Neural crest cell (in vitro differentiated cells): ENCODE measurements around the gene SPRR2E. TPM values are rescaled to one million over a fixed set of nuclear protein-coding genes. Genes with fewer than 3 reads are reported as not detected.
"Not testable (repeated sequence)": the region's sequence is repeated elsewhere in the genome, so short reads cannot be mapped to it uniquely, and the experiment has no call there.

ENCODE experiments used
- DNase-seq: peaks from one replicate; pipeline ENCODE4 v3.0.0; 2021; ENCODE audit warnings: low read depth, mixed read lengths, low spot score
- H3K27ac Mint-ChIP-seq: one replicate; pipeline ENCODE4 v1.8.0; 2021; ENCODE audit warnings: mild to moderate bottlenecking, mixed read lengths; ENCODE audit not compliant: unreplicated experiment
- H3K27me3 Mint-ChIP-seq: 2 replicates; pipeline ENCODE4 v1.8.0; 2021; ENCODE audit warnings: low read depth, mild to moderate bottlenecking, mixed read lengths
- H3K36me3 Mint-ChIP-seq: 2 replicates; pipeline ENCODE4 v1.8.0; 2021; ENCODE audit warnings: low read depth, mild to moderate bottlenecking, mixed read lengths
- H3K4me1 Mint-ChIP-seq: 2 replicates; pipeline ENCODE4 v1.8.0; 2021; ENCODE audit warnings: mixed read lengths
- H3K4me3 Mint-ChIP-seq: one replicate; pipeline ENCODE4 v1.8.0; 2021; ENCODE audit warnings: mild to moderate bottlenecking, mixed read lengths
- H3K9me3 Mint-ChIP-seq: 2 replicates; pipeline ENCODE4 v1.8.0; 2021; ENCODE audit warnings: mixed read lengths
- total RNA-seq: library from RNA; stranded (reverse); gene quantifications from 2 replicates; pipeline ENCODE4 v1.2.1, GENCODE V29; 2021
- TF ChIP-seq, protein P1 (sequence below): fragments of 200-600 bp; sonication (generic); conservative IDR thresholded peaks from 2 replicates; pipeline ENCODE4 v1.5.0; 2021; ENCODE audit warnings: antibody characterized with exemption, mild to moderate bottlenecking

SPRR2E gene
- total RNA-seq, 1 donor from 2014 or later: not detected

DNA sequence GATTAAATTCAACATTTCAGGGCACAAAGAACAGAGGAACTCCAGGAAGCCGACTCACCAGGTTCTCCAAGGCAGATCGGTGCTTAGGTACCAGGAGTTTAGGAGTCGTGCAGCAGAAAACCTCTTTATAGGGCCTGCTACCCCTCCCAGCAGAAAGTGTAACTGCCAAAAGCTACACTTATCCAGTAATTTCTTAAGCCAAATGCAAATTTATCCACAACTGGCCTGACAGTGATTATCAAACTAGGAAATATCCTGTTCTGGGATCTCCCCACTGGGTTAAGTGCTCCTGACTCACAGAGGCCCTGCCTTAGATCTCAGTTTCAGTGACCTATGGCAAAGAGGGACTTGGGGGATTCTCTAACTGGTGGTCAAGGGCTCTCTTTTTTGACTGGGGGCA lies 19.1 kb upstream of the SPRR2E start, which contains the start of gene SPRR2F:
TSS of gene SPRR2F (minus strand) at position 101 of the 400 bp plus-strand sequence. CDS start 783 bp downstream, outside the sequence.
- TF ChIP-seq, protein P1, sequence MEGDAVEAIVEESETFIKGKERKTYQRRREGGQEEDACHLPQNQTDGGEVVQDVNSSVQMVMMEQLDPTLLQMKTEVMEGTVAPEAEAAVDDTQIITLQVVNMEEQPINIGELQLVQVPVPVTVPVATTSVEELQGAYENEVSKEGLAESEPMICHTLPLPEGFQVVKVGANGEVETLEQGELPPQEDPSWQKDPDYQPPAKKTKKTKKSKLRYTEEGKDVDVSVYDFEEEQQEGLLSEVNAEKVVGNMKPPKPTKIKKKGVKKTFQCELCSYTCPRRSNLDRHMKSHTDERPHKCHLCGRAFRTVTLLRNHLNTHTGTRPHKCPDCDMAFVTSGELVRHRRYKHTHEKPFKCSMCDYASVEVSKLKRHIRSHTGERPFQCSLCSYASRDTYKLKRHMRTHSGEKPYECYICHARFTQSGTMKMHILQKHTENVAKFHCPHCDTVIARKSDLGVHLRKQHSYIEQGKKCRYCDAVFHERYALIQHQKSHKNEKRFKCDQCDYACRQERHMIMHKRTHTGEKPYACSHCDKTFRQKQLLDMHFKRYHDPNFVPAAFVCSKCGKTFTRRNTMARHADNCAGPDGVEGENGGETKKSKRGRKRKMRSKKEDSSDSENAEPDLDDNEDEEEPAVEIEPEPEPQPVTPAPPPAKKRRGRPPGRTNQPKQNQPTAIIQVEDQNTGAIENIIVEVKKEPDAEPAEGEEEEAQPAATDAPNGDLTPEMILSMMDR: no peak
- no peak for DNase-seq
- peaks cover 1% of the 10 kb centered on the region for H3K9me3 Mint-ChIP-seq
- no peaks in the 10 kb centered on the region for H3K4me1 Mint-ChIP-seq
- no peaks in the 10 kb centered on the region for H3K36me3 Mint-ChIP-seq
- peaks cover 4% of the 10 kb centered on the region for H3K27me3 Mint-ChIP-seq
- H3K27ac Mint-ChIP-seq: no peak within 1 kb of the TSS
- H3K4me3 Mint-ChIP-seq: no peak within 1 kb of the TSS

DNA sequence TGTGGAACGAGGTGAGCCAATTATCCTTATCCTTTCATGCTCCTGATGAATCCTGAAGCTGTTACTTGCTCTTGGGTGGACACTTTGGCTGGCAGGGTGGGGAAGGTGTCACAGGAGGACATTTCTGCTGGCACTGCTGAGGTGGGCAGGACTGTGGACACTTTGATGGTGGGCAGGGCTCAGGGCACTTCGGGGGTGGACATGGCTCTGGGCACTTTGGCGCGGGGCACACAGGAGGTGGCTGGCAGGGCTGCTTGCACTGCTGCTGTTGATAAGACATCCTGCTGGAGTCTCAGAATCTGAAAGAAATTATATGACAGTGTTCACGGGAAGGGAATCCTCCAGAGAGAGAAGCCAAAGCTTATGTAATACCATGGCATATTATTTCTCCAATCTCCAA lies 18.1 kb upstream of the SPRR2E start:
- not testable (repeated sequence) for H3K27ac Mint-ChIP-seq, H3K27me3 Mint-ChIP-seq, H3K36me3 Mint-ChIP-seq, H3K9me3 Mint-ChIP-seq, H3K4me1 Mint-ChIP-seq, H3K4me3 Mint-ChIP-seq, DNase-seq

GRCh38 chr1:153100245-153100644 lies 5.9 kb upstream of the SPRR2E start:
- peaks cover 16% of the 10 kb centered on the region for H3K27me3 Mint-ChIP-seq
- no peak overlapping the region for H3K27ac Mint-ChIP-seq
- H3K4me3 Mint-ChIP-seq: no peak overlapping the region
- H3K4me1 Mint-ChIP-seq: no peaks in the 10 kb centered on the region
- no peak for DNase-seq
- TF ChIP-seq, protein P1: no peak
- no peaks in the 10 kb centered on the region for H3K36me3 Mint-ChIP-seq
- H3K9me3 Mint-ChIP-seq: peaks cover 2% of the 10 kb centered on the region

DNA sequence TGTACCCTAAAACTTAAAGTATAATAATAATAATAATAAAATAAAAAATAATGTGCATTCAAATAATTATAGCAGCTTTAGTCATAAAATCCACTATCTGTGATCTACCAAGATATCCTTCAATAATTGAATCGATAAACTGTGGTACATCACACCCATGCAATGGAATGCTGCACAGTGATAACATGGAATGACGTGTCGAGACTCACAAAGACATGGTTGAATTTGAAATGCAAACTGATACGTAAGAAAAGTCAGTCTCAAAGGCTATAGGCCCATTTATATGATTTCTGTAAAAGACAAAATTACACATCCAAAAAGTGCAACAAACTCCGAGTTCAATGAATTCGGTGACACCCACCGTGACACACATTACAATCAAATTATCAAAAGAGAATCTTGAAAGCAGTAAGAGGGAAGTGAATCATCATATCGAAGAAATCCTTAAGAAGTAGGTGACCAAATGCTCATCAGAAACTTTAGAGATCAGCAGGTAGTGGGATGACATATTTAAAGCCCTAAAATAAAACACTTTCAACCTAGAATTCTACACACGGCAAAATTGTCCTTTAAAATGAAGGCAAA lies 5.2 kb upstream of the SPRR2E start:
- H3K36me3 Mint-ChIP-seq: no peaks in the 10 kb centered on the region
- no peaks in the 10 kb centered on the region for H3K9me3 Mint-ChIP-seq
- no peaks in the 10 kb centered on the region for H3K4me1 Mint-ChIP-seq
- peaks cover 14% of the 10 kb centered on the region for H3K27me3 Mint-ChIP-seq
- DNase-seq: no peak
- no peak overlapping the region for H3K27ac Mint-ChIP-seq
- TF ChIP-seq, protein P1: no peak
- no peak overlapping the region for H3K4me3 Mint-ChIP-seq

DNA sequence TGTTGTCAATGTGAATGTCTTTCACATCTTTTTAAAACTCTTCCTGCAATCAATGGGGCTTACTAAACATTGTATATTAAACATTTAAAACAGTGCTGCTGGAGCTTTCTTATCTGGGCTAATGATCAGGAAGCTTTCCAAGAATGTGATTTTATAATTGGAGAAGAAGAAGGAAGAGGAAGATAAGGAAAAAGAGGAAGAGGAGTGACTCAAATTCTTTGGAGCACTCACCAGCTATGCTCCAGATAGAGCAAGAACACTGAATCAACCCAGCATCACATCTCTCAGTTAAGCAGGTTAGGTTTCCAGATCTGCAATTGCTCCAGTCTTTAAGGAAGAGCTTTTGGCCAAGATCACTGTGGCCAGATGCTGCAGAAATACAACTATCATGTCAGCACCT lies 1.4 kb upstream of the SPRR2E start:
- H3K36me3 Mint-ChIP-seq: no peaks in the 10 kb centered on the region

DNA sequence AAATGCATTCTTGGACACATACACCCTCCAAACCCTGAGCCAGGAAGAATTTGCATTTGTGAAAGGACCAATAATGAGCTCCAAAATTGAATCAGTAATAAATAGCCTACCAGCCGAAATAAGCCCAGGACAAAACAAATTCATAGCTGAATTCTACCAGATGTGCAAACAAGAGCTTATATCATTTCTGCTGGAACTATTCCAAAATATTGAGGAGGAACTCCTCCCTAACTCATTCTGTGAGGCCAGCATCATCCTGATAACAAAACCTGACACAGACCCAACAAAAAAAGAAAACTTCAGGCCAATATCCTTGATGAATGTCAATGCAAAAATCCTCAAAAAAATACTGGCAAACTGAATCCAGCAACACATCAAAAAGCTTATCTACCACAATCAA lies 6.7 kb downstream of the SPRR2E start:
- no peaks in the 10 kb centered on the region for H3K4me1 Mint-ChIP-seq

More for the DNA sequence above, 1.4 kb upstream of the SPRR2E start:
- TF ChIP-seq, protein P1: no peak
- Mint-ChIP-seq H3K4me3 (no peak overlapping the region), H3K4me1 (no peaks in the 10 kb centered on the region), H3K27ac (no peak overlapping the region), H3K27me3 (peaks cover 11% of the 10 kb centered on the region), H3K9me3 (no peaks in the 10 kb centered on the region)
- no peak for DNase-seq

More for the DNA sequence above, 6.7 kb downstream of the SPRR2E start:
- Mint-ChIP-seq H3K4me3 (no peak overlapping the region), H3K9me3 (peaks cover 5% of the 10 kb centered on the region), H3K36me3 (no peaks in the 10 kb centered on the region), H3K27me3 (peaks cover 27% of the 10 kb centered on the region), H3K27ac (no peak overlapping the region)
- TF ChIP-seq, protein P1: no peak
- no peak for DNase-seq
